ENCODE results near the gene EIF4A3. TPM values are rescaled to one million over a fixed set of nuclear protein-coding genes. Genes with fewer than 3 reads are reported as not detected.
A peak's percentile ranks its signal among the peaks of the same experiment; 100 is the strongest.

Gene EIF4A3
- total RNA-seq, 1 experiment from 2014 or later, result 190 TPM

GRCh38 chr17:80112471-80113032 is 34.4 kb downstream of the EIF4A3 start:
- Histone ChIP-seq H3K27me3 (replicated peaks; ENCODE audit: control insufficient read depth, insufficient read depth, low read length) (no peaks in the 10 kb centered on the region), H3K4me1 (no peaks in the 10 kb centered on the region), H3K36me3 (ENCODE audit: control insufficient read depth, insufficient read depth, low read length) (no peaks in the 10 kb centered on the region), H3K4me3 (ENCODE audit: low read depth, low read length) (no peak overlapping the region), H3K9me3 (no peaks in the 10 kb centered on the region)
- ChIA-PET CTCF (interaction anchor here (0.8 kb wide), 1 partner anchor 12 kb away, joined by 3 read pairs; no protein-coding TSS in a partner anchor), POLR2A (no interaction called here)
- DNase-seq, result no peak
- H3K4me1 Mint-ChIP-seq (ENCODE audit: low read depth, unreplicated experiment), result no peaks in the 10 kb centered on the region
- H3K27me3 Mint-ChIP-seq (ENCODE audit: insufficient read depth, unreplicated experiment), result no peaks in the 10 kb centered on the region
- H3K27ac Mint-ChIP-seq (ENCODE audit: unreplicated experiment), result no peak overlapping the region
- no peaks in the 10 kb centered on the region for H3K9me3 Mint-ChIP-seq (ENCODE audit: unreplicated experiment)
- intact Hi-C loops (cut with micrococcal nuclease; ENCODE audit: unreplicated experiment), result no loop called here
- TF ChIP-seq CTCF (IDR thresholded peaks at IDR 0.05; ENCODE audit: insufficient read depth in 1 of 2, low read depth in 1 of 2, low read length in 1 of 2, severe bottlenecking in 1 of 2, unreplicated experiment in 1 of 2), result no peak
- no peaks in the 10 kb centered on the region for H3K36me3 Mint-ChIP-seq (ENCODE audit: insufficient read depth, unreplicated experiment)
- H3K4me3 Mint-ChIP-seq (ENCODE audit: unreplicated experiment), result no peak overlapping the region
- BruUV-seq (replicated peaks), result no TSS peak

DNA sequence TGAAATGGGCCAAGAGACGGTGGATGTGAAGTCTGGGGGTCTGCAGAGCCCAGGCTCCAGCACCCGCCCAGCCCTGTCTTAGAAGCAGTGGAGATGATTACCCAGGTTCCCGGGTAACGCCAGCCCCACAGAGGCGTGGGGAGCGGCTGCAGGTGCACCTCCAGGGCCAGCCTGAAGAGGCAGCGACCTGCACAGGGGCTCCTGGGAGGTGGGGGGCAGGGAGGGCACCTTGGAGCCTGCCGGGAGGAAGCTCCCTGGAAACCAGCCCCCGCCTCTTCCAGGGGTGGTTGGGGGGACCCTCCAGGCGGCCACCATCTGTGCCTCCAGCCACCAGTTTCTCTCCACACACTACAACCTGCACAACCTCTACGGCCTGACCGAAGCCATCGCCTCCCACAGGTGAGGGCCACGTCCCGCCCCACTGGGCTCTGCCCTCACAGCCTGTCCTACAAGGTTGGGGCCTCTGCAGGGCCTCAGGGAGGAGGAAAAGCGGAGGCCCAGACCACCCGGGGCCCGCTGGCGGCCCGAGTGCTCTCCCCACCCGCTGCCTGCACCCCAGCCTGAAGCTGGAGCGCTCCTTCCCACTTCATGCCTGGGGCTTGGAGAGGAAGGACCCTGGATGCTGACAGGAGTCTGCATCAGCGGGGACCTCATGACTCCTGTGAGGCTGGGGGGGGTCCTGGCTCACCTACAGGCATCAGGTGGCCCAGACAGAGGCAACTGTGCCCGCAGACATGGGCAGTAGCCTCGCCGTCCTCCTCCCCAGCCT is 35.0 kb downstream of the EIF4A3 start:
- no peaks in the 10 kb centered on the region for H3K27me3 ChIP-seq (replicated peaks; ENCODE audit: control insufficient read depth, insufficient read depth, low read length)
- H3K4me1 ChIP-seq, result no peaks in the 10 kb centered on the region
- CTCF ChIA-PET, result interaction anchor here (0.8 kb wide), 1 partner anchor 13 kb away, joined by 3 read pairs; no protein-coding TSS in a partner anchor
- H3K27me3 Mint-ChIP-seq (ENCODE audit: insufficient read depth, unreplicated experiment), result no peaks in the 10 kb centered on the region
- no peaks in the 10 kb centered on the region for H3K9me3 Mint-ChIP-seq (ENCODE audit: unreplicated experiment)
- no peak overlapping the region for H3K27ac Mint-ChIP-seq (ENCODE audit: unreplicated experiment)
- H3K36me3 Mint-ChIP-seq (ENCODE audit: insufficient read depth, unreplicated experiment), result no peaks in the 10 kb centered on the region
- POLR2A ChIA-PET, result no interaction called here
- H3K9me3 ChIP-seq, result no peaks in the 10 kb centered on the region
- no peak overlapping the region for H3K4me3 Mint-ChIP-seq (ENCODE audit: unreplicated experiment)
- intact Hi-C loops (cut with micrococcal nuclease; ENCODE audit: unreplicated experiment), result no loop called here
- H3K4me3 ChIP-seq (ENCODE audit: low read depth, low read length), result no peak overlapping the region
- TF ChIP-seq CTCF (IDR thresholded peaks at IDR 0.05; ENCODE audit: insufficient read depth in 1 of 2, low read depth in 1 of 2, low read length in 1 of 2, severe bottlenecking in 1 of 2, unreplicated experiment in 1 of 2), result no peak
- no TSS peak for BruUV-seq (replicated peaks)
- DNase-seq, result peak in 1 of 2 experiments; percentile 38
- H3K36me3 ChIP-seq (ENCODE audit: control insufficient read depth, insufficient read depth, low read length), result no peaks in the 10 kb centered on the region
- no peaks in the 10 kb centered on the region for H3K4me1 Mint-ChIP-seq (ENCODE audit: low read depth, unreplicated experiment)

DNA sequence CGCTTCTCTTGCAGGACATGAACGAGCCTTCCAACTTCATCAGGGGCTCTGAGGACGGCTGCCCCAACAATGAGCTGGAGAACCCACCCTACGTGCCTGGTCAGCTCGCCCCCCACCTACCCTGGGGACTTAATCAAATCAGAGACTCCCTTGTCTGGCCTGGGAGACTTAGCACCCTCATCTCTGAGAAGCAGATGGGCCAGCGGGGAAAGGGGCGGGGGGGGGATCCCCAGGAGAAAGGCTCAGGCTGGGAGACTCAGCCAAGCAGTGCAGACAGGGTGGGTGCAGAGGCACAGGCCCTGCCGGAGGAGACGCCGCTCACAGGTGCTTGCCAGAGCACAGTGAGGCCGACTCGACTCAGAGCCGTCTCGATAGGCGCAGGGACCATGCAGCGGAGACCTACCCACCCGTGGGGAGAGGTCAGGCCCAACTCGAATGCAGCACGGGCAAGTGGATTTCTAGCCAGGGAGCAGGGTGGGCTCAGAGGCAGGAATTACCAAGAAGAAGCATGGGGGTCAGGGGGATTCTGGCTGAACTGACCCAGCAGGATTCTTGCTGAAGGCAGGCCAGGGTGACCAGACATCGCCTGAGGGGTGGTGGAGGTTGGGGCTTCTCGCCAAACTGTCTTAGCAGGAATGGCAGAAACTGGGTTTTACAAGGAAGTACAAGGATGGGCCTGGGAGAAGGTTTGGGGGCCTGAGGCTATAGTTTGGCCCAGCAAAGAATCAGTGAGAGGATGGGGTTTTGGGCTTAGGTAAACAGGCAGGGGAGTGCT is 35.8 kb downstream of the EIF4A3 start:
- no peak for DNase-seq
- no peak for TF ChIP-seq CTCF (IDR thresholded peaks at IDR 0.05; ENCODE audit: insufficient read depth in 1 of 2, low read depth in 1 of 2, low read length in 1 of 2, severe bottlenecking in 1 of 2, unreplicated experiment in 1 of 2)
- Mint-ChIP-seq H3K27me3 (ENCODE audit: insufficient read depth, unreplicated experiment) (no peaks in the 10 kb centered on the region), H3K36me3 (ENCODE audit: insufficient read depth, unreplicated experiment) (no peaks in the 10 kb centered on the region), H3K27ac (ENCODE audit: unreplicated experiment) (no peak overlapping the region), H3K9me3 (ENCODE audit: unreplicated experiment) (no peaks in the 10 kb centered on the region), H3K4me1 (ENCODE audit: low read depth, unreplicated experiment) (no peaks in the 10 kb centered on the region), H3K4me3 (ENCODE audit: unreplicated experiment) (no peak overlapping the region)
- no peaks in the 10 kb centered on the region for H3K36me3 ChIP-seq (ENCODE audit: control insufficient read depth, insufficient read depth, low read length)
- H3K9me3 ChIP-seq, result no peaks in the 10 kb centered on the region
- H3K4me1 ChIP-seq, result no peaks in the 10 kb centered on the region
- H3K27me3 ChIP-seq (replicated peaks; ENCODE audit: control insufficient read depth, insufficient read depth, low read length), result no peaks in the 10 kb centered on the region
- POLR2A ChIA-PET, result no interaction called here
- BruUV-seq (replicated peaks), result no TSS peak
- no peak overlapping the region for H3K4me3 ChIP-seq (ENCODE audit: low read depth, low read length)
- CTCF ChIA-PET, result no interaction called here
- intact Hi-C loops (cut with micrococcal nuclease; ENCODE audit: unreplicated experiment), result no loop called here
